OCI-M1 (cell line): ENCODE results near the gene KAT5.
A peak's percentile ranks its signal among the peaks of the same experiment; 100 is the strongest.
"Not testable (repeated sequence)": the region's sequence is repeated elsewhere in the genome, so short reads cannot be mapped to it uniquely, and the experiment has no call there.

Experiments
- DNase-seq: peaks from one replicate; lab custom pipeline; 2025; lab: John Stamatoyannopoulos, UW

Gene KAT5

DNA sequence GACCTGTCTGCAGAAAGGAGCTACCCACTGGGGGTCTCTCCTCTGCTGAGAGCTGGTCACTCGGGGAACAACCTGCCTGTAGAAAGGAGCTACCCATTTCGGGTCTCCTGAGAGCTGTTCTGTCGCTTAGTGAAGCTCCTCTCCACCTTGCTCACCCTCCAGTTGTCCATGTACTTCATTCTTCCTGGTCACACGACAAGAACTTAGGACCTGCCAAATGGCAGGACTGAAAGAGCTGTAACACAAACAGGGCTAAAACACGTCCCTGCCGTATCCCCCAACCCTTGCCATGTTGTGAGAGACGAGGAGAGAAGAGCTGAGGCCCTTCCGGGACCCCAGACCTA lies 32.6 kb downstream of the KAT5 start:
- DNase-seq = no peak

DNA sequence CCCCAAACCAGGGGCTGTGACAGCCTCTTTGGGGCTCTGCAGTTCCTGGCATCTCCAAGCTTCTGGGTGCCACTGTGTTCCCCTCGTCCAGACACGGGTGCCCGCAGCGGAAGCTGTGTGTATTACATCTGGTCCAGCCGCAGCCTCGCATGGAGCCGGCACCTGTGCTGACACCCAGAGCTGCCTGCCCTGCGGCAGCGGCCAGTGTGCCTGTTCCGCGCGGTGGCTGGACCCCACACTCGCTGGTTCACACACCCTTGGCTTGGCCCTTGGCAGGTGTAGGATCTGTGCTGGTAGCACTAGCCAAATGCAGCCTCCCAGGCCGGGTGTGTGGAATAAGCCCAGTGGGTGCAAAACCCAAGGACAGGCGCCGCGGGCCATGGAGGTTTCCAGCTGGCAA lies 33.0 kb downstream of the KAT5 start:
- DNase-seq = no peak

DNA sequence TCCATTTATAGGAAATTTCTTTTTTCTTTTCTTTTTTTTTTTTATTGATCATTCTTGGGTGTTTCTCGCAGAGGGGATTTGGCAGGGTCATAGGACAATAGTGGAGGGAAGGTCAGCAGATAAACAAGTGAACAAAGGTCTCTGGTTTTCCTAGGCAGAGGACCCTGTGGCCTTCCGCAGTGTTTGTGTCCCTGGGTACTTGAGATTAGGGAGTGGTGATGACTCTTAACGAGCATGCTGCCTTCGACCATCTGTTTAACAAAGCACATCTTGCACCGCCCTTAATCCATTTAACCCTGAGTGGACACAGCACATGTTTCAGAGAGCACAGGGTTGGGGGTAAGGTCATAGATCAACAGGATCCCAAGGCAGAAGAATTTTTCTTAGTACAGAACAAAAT lies 50.1 kb downstream of the KAT5 start:
- not testable (repeated sequence) for DNase-seq

DNA sequence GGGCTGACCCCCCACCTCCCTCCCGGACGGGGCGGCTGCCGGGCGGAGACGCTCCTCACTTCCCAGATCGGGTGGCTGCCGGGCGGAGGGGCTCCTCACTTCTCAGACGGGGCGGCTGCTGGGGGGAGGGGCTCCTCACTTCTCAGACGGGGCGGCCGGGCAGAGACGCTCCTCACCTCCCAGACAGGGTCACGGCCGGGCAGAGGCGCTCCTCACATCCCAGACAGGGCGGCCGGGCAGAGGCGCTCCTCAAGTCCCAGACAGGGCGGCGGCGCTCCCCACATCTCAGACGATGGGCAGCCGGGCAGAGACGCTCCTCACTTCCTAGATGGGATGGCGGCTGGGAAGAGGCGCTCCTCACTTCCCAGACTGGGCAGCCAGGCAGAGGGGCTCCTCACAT lies 50.8 kb downstream of the KAT5 start:
- not testable (repeated sequence) for DNase-seq

DNA sequence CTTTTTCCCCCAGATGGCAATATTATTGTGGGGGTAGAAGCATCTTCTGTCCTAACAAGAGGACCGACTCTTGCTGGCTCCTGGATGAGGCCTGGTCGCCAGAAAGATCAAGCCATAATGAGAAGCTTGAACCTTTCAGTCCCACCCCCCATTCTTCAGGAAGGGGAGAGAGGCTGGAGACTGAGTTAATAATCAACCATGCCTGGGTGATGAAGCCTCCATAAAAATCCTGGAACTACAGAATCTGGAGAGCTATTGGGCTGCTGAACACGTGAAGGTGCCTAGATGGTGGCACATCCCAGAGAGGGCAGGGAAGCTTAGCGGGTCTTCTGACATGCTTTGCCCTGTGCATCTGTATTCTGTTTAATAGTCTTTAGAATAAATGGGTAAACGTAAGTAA lies 52.4 kb downstream of the KAT5 start:
- DNase-seq = no peak

DNA sequence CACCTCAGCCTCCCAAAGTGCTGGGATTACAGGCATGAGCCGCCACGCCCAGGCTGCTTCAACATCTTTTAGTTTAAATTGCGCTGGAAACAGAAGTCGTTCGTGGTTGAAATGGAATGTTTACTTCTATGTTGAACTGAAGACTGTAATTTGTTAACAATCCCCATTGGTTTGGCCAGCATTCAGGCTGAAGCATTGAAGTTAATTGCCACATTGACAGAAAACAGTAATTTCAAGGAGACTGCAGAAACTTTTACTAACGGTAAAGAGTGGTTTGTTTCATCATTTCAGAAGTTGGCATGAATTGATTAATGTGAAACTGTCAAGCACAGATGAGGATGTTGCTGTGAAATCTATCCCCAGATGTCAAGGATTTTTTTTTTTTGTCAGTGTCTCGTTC lies 54.5 kb downstream of the KAT5 start:
- DNase-seq = peak; percentile 33

DNA sequence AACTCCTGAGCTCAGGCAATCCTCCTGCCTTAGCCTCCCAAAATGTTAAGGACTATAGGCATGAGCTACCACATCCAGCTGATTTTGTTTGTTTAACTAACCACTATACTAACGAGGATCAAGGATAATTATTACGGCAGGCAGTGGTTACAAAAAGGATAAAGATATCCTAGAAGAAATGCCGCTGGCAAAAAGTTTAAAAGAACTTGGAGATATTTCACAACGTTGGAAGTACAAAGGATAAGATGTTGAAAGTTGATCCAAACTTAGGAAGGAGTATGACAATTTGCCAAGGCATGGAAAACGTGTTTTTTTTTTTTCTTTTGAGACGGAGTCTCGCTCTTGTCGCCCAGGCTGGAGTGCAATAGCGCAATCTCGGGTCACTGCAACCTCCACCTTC lies 55.4 kb downstream of the KAT5 start:
- DNase-seq = no peak

DNA sequence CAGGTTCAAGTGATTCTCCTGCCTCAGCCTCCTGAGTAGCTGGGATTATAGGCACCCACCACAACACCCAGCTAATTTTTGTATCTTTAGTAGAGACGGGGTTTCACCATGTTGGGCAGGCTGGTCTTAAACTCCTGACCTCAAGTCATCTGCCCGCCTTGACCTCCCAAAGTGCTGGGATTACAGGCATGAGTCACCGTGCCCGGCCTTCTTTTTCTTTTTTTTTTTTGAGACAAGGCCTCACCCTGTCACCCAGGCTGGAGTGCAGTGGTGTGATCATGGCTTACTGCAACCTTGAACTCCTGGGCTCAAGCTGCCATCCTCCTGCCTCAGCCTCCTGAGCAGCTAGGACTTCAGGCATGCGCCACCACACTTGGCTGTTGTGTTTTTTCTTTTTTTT lies 55.8 kb downstream of the KAT5 start:
- DNase-seq = not testable (repeated sequence)
